Measurements from ENCODE around the gene ELMO1. TPM values are rescaled to one million over a fixed set of nuclear protein-coding genes. Genes with fewer than 3 reads are reported as not detected.
A peak's percentile ranks its signal among the peaks of the same experiment; 100 is the strongest.

Gene ELMO1
- total RNA-seq, 1 donor from 2014 or later: 60.1 TPM

- Histone ChIP-seq H3K27ac (peak overlapping the region; percentile 83), H3K27me3 (ENCODE audit: low read depth) (no peaks in the 10 kb centered on the region), H3K4me3 (no peak overlapping the region), H3K36me3 (no peaks in the 10 kb centered on the region), H3K9me3 (no peaks in the 10 kb centered on the region), H3K4me1 (peaks cover 80% of the 10 kb centered on the region)
- ATAC-seq (no peak), DNase-seq (no peak)
- TF ChIP-seq CTCF (IDR thresholded peaks at IDR 0.05): no peak
- intact Hi-C loops (cut with DNase I): no loop called here
Measured at GRCh38 chr7:37442268-37442667, 6.4 kb downstream of the ELMO1 start.

GRCh38 chr7:37441816-37442215 is 6.8 kb downstream of the ELMO1 start:
- Histone ChIP-seq H3K27ac (peak overlapping the region; percentile 83), H3K4me1 (peaks cover 75% of the 10 kb centered on the region), H3K4me3 (no peak overlapping the region)

GRCh38 chr7:37441386-37441760 is 7.3 kb downstream of the ELMO1 start:
- no peak for TF ChIP-seq CTCF (IDR thresholded peaks at IDR 0.05)
- Histone ChIP-seq H3K27ac (peak overlapping the region; percentile 83), H3K4me1 (peaks cover 71% of the 10 kb centered on the region), H3K36me3 (no peaks in the 10 kb centered on the region), H3K27me3 (ENCODE audit: low read depth) (no peaks in the 10 kb centered on the region), H3K4me3 (no peak overlapping the region), H3K9me3 (no peaks in the 10 kb centered on the region)
- DNase-seq (no peak), ATAC-seq (no peak)
- intact Hi-C loops (cut with DNase I): no loop called here

More at GRCh38 chr7:37441816-37442215, 6.8 kb downstream of the ELMO1 start:
- TF ChIP-seq CTCF (IDR thresholded peaks at IDR 0.05): no peak
- ATAC-seq (no peak), DNase-seq (no peak)
- Histone ChIP-seq H3K36me3 (no peaks in the 10 kb centered on the region), H3K27me3 (ENCODE audit: low read depth) (no peaks in the 10 kb centered on the region), H3K9me3 (no peaks in the 10 kb centered on the region)
- intact Hi-C loops (cut with DNase I): no loop called here

- peaks cover 66% of the 10 kb centered on the region for H3K4me1 ChIP-seq
- intact Hi-C loops (cut with DNase I): no loop called here
- H3K4me3 ChIP-seq: no peak overlapping the region
- peak overlapping the region; percentile 83 for H3K27ac ChIP-seq
- H3K27me3 ChIP-seq (ENCODE audit: low read depth): no peaks in the 10 kb centered on the region
- no peak for DNase-seq
- TF ChIP-seq CTCF (IDR thresholded peaks at IDR 0.05): no peak
- no peaks in the 10 kb centered on the region for H3K36me3 ChIP-seq
- ATAC-seq: peak; percentile 58 to 67
- H3K9me3 ChIP-seq: no peaks in the 10 kb centered on the region
Measured at GRCh38 chr7:37440738-37441385, 7.8 kb downstream of the ELMO1 start.

GRCh38 chr7:37439653-37440026 is 9.0 kb downstream of the ELMO1 start:
- Histone ChIP-seq H3K4me3 (no peak overlapping the region), H3K36me3 (no peaks in the 10 kb centered on the region), H3K27ac (peak overlapping the region; percentile 83), H3K27me3 (ENCODE audit: low read depth) (no peaks in the 10 kb centered on the region), H3K4me1 (peaks cover 61% of the 10 kb centered on the region), H3K9me3 (no peaks in the 10 kb centered on the region)
- intact Hi-C loops (cut with DNase I): no loop called here
- DNase-seq (no peak), ATAC-seq (no peak)
- TF ChIP-seq CTCF (IDR thresholded peaks at IDR 0.05): no peak

Data from lower lobe of right lung (tissue), 2 donors.